Activated CD8-positive, alpha-beta memory T cell treated with anti-CD3 and anti-CD28 coated beads, Interleukin-2, amount 10 ng/mL, durations not matched to agents 7 days and 5 days (primary cell): ENCODE results near the gene RTEL1. TPM values are rescaled to one million over a fixed set of nuclear protein-coding genes. Genes with fewer than 3 reads are reported as not detected.
"Not testable (repeated sequence)": the region's sequence is repeated elsewhere in the genome, so short reads cannot be mapped to it uniquely, and the experiment has no call there.

Source experiments
- ATAC-seq: fragments of 150-1000 bp; cut with Tn5 transposase; one replicate; pipeline ENCODE4 v1.10.0; 2021; ENCODE audit warnings: moderate library complexity
- CTCF ChIA-PET: fragments of 350-600 bp; sonication (Branson Sonifier 250); formaldehyde crosslinking; loops from one replicate; lab custom pipeline; 2021; ENCODE audit warnings: antibody characterized with exemption; lab: Charles Lee
- DNase-seq: peaks from one replicate; pipeline ENCODE4 v3.0.0-alpha.2; 2020
- H3K27ac Mint-ChIP-seq: one replicate; pipeline ENCODE4 v1.8.0; 2021; ENCODE audit warnings: mild to moderate bottlenecking, mixed read lengths
- H3K27me3 Mint-ChIP-seq: one replicate; pipeline ENCODE4 v1.8.0; 2021; ENCODE audit warnings: mixed read lengths
- H3K36me3 Mint-ChIP-seq: one replicate; pipeline ENCODE4 v1.8.0; 2021; ENCODE audit warnings: mild to moderate bottlenecking, mixed read lengths
- H3K4me1 Mint-ChIP-seq: one replicate; pipeline ENCODE4 v1.8.0; 2021; ENCODE audit warnings: mixed read lengths
- H3K4me3 Mint-ChIP-seq: one replicate; pipeline ENCODE4 v1.8.0; 2021; ENCODE audit warnings: mild to moderate bottlenecking, moderate library complexity, mixed read lengths
- H3K9me3 Mint-ChIP-seq: one replicate; pipeline ENCODE4 v1.8.0; 2022; ENCODE audit warnings: low read depth, mixed read lengths
- total RNA-seq, 2 experiments: library from RNA; stranded (reverse); gene quantifications; one replicate each; pipeline ENCODE4 v1.2.3, GENCODE V29; 2021

The RTEL1 gene, protein sequence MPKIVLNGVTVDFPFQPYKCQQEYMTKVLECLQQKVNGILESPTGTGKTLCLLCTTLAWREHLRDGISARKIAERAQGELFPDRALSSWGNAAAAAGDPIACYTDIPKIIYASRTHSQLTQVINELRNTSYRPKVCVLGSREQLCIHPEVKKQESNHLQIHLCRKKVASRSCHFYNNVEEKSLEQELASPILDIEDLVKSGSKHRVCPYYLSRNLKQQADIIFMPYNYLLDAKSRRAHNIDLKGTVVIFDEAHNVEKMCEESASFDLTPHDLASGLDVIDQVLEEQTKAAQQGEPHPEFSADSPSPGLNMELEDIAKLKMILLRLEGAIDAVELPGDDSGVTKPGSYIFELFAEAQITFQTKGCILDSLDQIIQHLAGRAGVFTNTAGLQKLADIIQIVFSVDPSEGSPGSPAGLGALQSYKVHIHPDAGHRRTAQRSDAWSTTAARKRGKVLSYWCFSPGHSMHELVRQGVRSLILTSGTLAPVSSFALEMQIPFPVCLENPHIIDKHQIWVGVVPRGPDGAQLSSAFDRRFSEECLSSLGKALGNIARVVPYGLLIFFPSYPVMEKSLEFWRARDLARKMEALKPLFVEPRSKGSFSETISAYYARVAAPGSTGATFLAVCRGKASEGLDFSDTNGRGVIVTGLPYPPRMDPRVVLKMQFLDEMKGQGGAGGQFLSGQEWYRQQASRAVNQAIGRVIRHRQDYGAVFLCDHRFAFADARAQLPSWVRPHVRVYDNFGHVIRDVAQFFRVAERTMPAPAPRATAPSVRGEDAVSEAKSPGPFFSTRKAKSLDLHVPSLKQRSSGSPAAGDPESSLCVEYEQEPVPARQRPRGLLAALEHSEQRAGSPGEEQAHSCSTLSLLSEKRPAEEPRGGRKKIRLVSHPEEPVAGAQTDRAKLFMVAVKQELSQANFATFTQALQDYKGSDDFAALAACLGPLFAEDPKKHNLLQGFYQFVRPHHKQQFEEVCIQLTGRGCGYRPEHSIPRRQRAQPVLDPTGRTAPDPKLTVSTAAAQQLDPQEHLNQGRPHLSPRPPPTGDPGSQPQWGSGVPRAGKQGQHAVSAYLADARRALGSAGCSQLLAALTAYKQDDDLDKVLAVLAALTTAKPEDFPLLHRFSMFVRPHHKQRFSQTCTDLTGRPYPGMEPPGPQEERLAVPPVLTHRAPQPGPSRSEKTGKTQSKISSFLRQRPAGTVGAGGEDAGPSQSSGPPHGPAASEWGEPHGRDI (N-terminal part only)
- 10 to 100 TPM; 50.0 to 53.6 TPM for total RNA-seq

DNA sequence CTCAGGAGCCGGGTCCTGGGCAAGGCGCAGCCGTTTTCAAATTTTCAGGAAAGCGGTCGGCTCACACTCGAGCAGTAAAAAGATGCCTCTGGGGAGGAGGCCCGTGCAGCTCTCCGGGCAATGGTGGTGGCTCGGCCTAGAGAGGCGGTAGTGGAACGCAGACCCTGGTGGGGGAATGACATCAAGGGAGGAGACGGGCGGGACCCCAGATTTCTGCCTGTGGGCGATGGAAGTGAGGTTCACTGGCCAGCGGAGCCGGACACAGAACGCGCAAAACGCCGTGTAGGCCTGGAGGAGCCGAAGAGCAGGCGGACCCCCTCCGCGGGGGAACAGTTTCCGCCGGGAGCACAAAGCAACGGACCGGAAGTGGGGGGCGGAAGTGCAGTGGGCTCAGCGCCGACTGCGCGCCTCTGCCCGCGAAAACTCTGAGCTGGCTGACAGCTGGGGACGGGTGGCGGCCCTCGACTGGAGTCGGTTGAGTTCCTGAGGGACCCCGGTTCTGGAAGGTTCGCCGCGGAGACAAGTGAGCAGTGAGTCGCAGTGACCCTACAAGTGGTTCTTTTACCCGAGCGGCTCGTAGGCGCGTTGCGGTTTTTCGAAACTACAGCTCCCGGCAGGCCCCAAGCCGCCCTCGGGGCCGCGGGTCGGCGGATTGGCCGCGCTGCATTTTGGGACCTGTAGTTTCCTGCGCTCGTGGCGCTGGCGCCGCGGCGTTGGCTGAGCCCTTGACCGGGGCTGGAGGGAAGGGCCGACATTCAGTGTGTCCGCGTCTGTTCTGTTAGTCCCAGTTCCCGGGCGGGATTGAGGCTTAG is at the start of gene RTEL1:
Gene RTEL1 (plus strand): TSS at position 376 of the 812 bp plus-strand sequence. CDS start 1,091 bp downstream, outside the sequence.
- H3K4me3 Mint-ChIP-seq, result peak within 1 kb of the TSS; percentile 95
- H3K27ac Mint-ChIP-seq, result peak within 1 kb of the TSS; percentile 93
- DNase-seq (peak; percentile 92), ATAC-seq (peak; percentile 89)
- H3K36me3 Mint-ChIP-seq, result peaks cover 5% of the 10 kb centered on the region
- peaks cover 36% of the 10 kb centered on the region for H3K4me1 Mint-ChIP-seq
- CTCF ChIA-PET, result interaction anchor here (0.7 to 1.9 kb wide), 17 partner anchors 16 to 207 kb away, joined by 3 to 14 read pairs (median 4); partner anchors contain the start of genes GMEB2, HELZ2, LIME1 and TPD52L2
- no peaks in the 10 kb centered on the region for H3K27me3 Mint-ChIP-seq
- H3K9me3 Mint-ChIP-seq, result no peaks in the 10 kb centered on the region

DNA sequence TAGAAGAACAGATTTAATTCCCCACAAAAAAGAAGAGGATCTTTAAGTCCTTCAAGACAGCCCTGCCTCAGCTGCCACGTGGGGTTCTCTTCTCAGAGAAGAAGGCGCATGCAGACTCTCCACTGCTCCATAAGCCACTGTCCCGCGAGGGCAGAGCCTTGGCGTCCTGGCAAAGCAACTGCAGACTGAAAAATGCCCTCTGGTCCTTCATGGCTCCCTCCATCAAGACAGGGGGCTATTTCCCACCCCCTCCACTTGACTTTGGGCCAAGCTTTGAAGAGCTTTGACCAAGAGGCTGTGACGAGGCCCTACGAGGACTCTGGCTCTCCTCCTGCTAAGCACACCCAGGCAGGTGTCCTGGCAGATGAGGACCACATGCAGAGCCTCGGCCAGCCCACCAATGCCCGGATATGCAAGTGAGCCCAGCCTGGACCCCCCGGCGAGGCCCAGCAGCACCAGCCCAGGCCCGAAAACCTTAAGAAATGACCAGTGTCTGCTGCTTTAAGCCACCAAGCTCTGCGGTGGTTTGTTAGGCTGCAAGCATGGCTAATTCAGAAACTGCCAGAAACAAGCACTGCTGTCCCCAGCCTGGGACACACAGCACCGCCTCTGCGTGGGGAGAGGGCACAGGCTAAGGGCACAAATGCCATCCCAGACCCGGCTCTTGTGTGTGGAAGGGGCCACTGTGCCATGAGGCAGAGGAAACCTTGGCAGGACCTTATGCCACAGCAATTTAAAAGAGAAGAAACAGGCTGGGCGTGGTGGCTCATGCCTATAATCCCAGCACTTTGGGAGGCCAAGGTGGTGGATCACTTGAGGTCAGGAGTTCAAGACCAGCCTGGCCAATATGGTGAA is 47.3 kb upstream of the RTEL1 start:
- Mint-ChIP-seq H3K27me3 (no peaks in the 10 kb centered on the region), H3K27ac (no peak overlapping the region), H3K4me3 (no peak overlapping the region), H3K9me3 (no peaks in the 10 kb centered on the region), H3K4me1 (peaks cover 8% of the 10 kb centered on the region), H3K36me3 (peaks cover 6% of the 10 kb centered on the region)
- no peak for DNase-seq
- no peak for ATAC-seq
- CTCF ChIA-PET, result no interaction called here

DNA sequence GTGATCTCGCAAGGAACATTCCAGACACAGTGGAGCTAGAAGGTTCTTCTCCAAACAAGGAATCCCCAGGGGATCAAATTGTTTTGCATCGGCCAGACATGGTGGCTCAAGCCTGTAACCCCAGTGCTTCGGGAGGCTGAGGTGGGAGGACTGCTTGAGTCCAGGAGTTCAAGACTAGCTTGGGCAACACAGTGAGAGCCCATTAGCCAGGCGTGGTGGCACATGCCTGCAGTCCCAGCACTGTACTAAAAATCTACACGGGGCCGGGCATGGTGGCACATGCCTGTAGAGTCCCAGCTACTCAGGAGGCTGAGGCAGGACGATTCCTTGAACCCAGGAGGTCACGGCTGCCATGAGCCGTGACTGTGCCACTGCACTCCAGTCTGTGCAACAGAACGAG is 46.5 kb upstream of the RTEL1 start:
- H3K4me3 Mint-ChIP-seq, result no peak overlapping the region
- H3K36me3 Mint-ChIP-seq, result peaks cover 6% of the 10 kb centered on the region
- no peak overlapping the region for H3K27ac Mint-ChIP-seq
- CTCF ChIA-PET, result no interaction called here
- ATAC-seq, result no peak
- DNase-seq, result no peak
- H3K27me3 Mint-ChIP-seq, result no peaks in the 10 kb centered on the region
- H3K4me1 Mint-ChIP-seq, result peaks cover 7% of the 10 kb centered on the region
- H3K9me3 Mint-ChIP-seq, result no peaks in the 10 kb centered on the region

DNA sequence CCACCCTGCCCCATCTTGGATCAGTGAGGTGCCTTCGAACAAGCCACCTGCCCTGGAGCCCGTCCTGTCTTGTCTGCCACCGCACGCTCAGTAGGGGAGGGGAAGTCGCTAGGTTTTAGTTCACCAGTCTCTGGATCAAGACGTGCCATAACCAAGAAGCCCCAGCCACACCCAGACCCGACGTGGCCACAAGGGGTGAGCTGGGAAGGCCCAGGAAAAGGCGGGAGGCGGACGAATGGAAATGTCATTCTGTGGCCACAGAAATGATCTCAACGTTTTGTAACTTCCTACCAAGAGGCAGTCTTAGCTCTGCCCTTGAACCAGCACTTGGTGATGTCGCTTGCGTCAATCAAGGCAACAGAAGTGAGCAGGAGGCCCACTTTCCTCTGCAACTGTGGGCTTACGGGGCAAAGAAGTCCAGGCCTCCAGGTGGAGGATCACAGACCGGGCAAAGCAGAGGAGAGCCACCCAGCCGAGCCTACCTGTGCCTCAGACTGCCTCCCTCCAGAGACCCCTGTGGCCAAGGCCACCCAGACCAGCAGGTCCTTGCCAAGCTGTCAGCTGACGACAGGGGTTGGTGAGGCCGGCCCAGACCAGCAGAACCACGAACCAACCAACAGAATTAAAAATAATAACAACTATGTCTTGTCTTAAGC is 45.7 kb upstream of the RTEL1 start:
- DNase-seq (no peak), ATAC-seq (no peak)
- Mint-ChIP-seq H3K4me3 (no peak overlapping the region), H3K9me3 (no peaks in the 10 kb centered on the region), H3K4me1 (peaks cover 3% of the 10 kb centered on the region), H3K27ac (no peak overlapping the region), H3K36me3 (peaks cover 10% of the 10 kb centered on the region), H3K27me3 (no peaks in the 10 kb centered on the region)
- CTCF ChIA-PET, result no interaction called here

DNA sequence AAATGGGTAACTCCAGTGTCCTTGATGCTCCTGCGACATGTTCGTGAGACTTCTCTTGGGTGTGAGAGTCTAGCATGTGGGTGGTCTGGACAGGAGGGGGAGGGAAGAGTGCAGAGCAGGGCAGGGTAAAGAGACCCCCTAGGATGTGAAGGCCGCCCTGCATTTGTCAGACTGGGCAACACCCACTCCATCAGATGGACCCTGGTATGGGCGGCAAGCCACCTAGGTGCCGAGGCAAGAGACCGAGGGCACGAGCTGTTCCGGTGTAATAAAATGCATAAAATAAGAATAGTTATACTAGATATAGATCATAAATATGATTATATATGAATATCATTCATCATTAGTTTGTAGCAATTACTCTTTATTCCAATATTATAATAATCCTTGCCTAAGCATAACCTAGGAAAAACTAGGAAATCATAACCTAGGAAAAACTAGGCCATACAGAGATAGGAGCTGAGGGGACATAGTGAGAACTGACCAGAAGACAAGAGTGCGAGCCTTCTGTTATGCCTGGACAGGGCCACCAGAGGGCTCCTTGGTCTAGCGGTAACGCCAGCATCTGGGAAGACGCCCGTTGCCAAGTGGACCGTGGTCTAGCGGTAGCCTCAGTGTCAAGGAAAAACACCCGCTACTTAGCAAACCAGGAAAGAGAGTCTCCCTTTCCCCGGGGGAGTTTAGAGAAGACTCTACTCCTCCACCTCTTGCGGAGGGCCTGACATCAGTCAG is 44.1 kb upstream of the RTEL1 start:
- not testable (repeated sequence) for DNase-seq, ATAC-seq, H3K9me3 Mint-ChIP-seq, H3K27me3 Mint-ChIP-seq, H3K4me1 Mint-ChIP-seq, H3K4me3 Mint-ChIP-seq, H3K27ac Mint-ChIP-seq
- peaks cover 12% of the 10 kb centered on the region for H3K36me3 Mint-ChIP-seq
- CTCF ChIA-PET, result interaction anchor here (0.6 to 2.9 kb wide), 4 partner anchors 10 to 34 kb away, joined by 3 to 10 read pairs (median 3); no protein-coding TSS in a partner anchor

DNA sequence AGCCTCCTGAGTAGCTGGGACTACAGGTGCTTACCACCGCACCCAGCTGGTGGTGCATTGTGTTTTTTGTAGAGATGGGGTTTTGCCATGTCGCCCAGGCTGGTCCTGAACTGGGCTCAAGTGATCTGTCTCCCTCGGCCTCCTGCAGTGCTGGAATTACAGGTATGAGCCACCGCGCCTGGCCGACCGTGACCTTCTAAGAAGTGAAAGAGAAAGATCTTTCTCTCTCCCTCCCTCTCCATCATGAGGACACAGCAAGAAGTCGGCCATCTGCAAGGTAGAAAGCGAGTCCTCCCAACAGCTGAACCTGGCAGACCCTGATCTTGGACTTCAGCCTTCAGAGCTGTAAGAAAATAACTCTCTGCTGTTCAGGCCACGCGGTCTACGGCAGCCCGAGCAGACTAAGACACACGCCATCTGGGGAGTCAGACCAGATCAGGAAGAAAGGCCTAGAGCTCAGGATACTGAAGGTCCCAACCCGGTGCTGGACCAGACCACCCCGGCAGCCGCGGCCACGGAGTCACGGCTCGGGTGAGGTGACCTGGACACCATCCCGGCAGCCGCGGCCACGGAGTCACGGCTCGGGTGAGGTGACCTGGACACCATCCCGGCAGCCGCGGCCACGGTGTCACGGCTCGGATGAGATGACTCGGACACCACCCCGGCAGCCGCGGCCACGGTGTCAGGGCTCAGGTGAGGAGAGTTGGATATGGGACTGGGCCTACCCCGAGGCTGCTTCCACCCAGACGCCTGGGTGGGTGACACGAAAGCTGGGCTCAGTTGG is 40.8 kb upstream of the RTEL1 start:
- H3K4me3 Mint-ChIP-seq, result no peak overlapping the region
- H3K4me1 Mint-ChIP-seq, result peaks cover 8% of the 10 kb centered on the region
- no peaks in the 10 kb centered on the region for H3K9me3 Mint-ChIP-seq
- no peaks in the 10 kb centered on the region for H3K27me3 Mint-ChIP-seq
- CTCF ChIA-PET, result interaction anchor here (1.2 to 1.9 kb wide), 2 partner anchors 21 to 79 kb away, joined by 3 to 5 read pairs; no protein-coding TSS in a partner anchor
- no peak overlapping the region for H3K27ac Mint-ChIP-seq
- peaks cover 13% of the 10 kb centered on the region for H3K36me3 Mint-ChIP-seq
- no peak for DNase-seq
- ATAC-seq, result no peak

DNA sequence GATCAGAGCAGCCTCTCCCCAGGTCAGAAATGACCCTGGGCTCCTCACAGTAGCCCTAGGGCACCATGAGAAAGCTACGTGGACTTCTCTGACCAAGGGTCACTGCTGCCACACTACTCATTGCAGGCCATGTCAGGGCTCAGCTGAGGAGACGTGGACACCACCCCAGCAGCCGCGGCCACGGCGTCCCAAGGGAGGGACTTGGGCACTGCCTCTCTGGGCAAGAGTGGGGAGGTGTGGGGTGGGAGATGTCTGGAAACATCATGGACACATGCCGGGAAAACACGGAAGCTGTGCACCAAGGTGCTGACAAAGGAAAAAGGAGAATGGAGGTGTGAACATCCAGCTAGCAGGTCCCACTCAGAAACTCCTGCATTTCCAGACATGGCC is 40.2 kb upstream of the RTEL1 start:
- H3K27me3 Mint-ChIP-seq, result no peaks in the 10 kb centered on the region
- H3K4me1 Mint-ChIP-seq, result peaks cover 9% of the 10 kb centered on the region
- H3K36me3 Mint-ChIP-seq, result peaks cover 13% of the 10 kb centered on the region
- CTCF ChIA-PET, result interaction anchor here (1.2 to 1.9 kb wide), 2 partner anchors 20 to 80 kb away, joined by 3 to 5 read pairs; no protein-coding TSS in a partner anchor
- no peaks in the 10 kb centered on the region for H3K9me3 Mint-ChIP-seq
- no peak for DNase-seq
- no peak overlapping the region for H3K27ac Mint-ChIP-seq
- H3K4me3 Mint-ChIP-seq, result no peak overlapping the region
- ATAC-seq, result no peak

DNA sequence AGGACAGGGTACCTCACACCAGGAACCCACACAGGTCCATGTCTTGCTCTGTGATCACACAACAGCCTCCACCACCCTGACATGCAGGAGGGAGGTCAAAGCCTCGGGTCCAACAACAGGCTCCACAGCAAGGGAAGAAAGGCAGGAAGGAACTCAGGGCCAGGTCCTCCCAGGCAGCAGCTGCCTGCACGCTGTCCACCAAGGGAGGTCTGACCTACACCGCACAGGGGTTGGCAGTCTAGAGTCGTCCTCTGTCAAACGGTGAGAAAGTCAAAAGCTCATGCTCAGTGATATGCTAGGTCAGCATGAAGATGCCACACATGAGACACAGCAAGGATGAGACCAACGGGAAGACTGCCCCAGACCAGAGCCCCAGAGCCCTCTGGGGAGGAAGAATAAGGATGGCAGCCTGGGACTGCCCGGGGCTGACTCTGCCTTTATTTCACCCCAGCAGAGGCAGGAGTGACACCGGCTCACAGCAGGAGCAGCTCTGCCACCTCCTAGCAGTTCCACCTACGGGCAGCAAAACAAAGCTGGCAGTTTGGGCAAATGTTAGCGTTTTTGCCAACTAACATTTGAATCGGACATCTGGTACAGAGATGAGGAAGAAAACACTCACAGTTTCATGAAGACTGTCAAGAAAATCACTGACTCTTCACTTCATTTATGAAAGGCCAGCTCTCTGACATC is 39.7 kb upstream of the RTEL1 start:
- peaks cover 13% of the 10 kb centered on the region for H3K36me3 Mint-ChIP-seq
- CTCF ChIA-PET, result interaction anchor here (1.2 to 1.9 kb wide), 2 partner anchors 19 to 81 kb away, joined by 3 to 5 read pairs; no protein-coding TSS in a partner anchor
- peaks cover 6% of the 10 kb centered on the region for H3K4me1 Mint-ChIP-seq
- DNase-seq (no peak), ATAC-seq (no peak)
- H3K9me3 Mint-ChIP-seq, result no peaks in the 10 kb centered on the region
- no peak overlapping the region for H3K27ac Mint-ChIP-seq
- no peak overlapping the region for H3K4me3 Mint-ChIP-seq
- no peaks in the 10 kb centered on the region for H3K27me3 Mint-ChIP-seq

DNA sequence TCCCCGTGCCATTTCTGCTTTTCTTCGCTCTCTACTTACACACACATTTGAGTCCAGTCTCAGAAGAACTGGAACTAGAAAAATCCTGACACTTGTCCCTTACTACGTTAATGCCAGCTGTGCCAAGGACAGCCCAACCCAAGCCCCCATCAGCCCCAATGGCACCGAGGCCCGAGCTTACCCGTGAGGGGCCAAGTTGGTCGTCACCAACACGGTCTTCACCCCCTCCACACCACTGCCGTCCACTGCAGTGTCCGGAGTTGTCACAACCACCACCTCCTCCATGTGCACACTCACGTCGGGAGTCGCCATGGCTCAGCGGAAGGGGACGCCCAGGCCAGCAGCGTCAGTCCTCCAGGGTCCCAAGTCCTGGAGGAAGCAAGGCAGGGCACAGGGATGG is 39.0 kb upstream of the RTEL1 start:
- DNase-seq, result no peak
- Mint-ChIP-seq H3K27me3 (no peaks in the 10 kb centered on the region), H3K4me3 (no peak overlapping the region), H3K9me3 (no peaks in the 10 kb centered on the region), H3K36me3 (peaks cover 11% of the 10 kb centered on the region), H3K27ac (no peak overlapping the region), H3K4me1 (peaks cover 6% of the 10 kb centered on the region)
- CTCF ChIA-PET, result interaction anchor here (1.9 kb wide), 1 partner anchor 81 kb away, joined by 5 read pairs; no protein-coding TSS in a partner anchor
- ATAC-seq, result no peak

DNA sequence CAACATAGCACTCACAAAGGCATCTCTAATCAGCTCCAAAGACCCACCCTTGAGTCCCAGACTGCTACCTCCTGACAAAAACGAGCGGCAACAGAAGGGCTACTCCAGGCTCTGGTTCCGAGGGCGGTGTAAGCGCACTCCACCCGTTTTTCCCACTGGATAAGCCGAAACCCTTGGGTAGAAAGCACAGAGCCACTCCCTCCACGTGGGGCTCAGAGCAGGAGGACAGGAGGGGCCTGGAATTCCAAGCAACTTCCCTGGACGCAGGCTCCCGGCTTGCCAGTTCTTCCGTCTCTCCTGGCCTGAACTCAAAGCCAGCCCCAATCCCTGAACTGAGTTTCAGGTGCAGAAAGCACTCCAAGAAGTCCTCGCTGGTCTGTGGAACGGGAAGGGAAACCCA is 38.6 kb upstream of the RTEL1 start:
- Mint-ChIP-seq H3K9me3 (no peaks in the 10 kb centered on the region), H3K4me3 (no peak overlapping the region), H3K27ac (no peak overlapping the region), H3K36me3 (peaks cover 13% of the 10 kb centered on the region), H3K4me1 (peaks cover 8% of the 10 kb centered on the region), H3K27me3 (no peaks in the 10 kb centered on the region)
- no peak for DNase-seq
- CTCF ChIA-PET, result interaction anchor here (1.9 kb wide), 1 partner anchor 82 kb away, joined by 5 read pairs; no protein-coding TSS in a partner anchor
- no peak for ATAC-seq
